Uterus (tissue), 4 donors: ENCODE results near the gene FBXO7. TPM values are rescaled to one million over a fixed set of nuclear protein-coding genes. Genes with fewer than 3 reads are reported as not detected.

Experiments used
- DNase-seq, 2 donors: peaks; one replicate each; pipeline ENCODE4 v3.0.0-alpha.2; 2019 to 2020
- H3K27ac ChIP-seq, 2 donors: fragments of 200-600 bp; sonication (generic); 1 replicate in 1 of 2; 2 replicates in 1 of 2; pipeline ENCODE4 v1.5.1; 2016 to 2018
- H3K27me3 ChIP-seq, 2 donors: fragments of 200-600 bp; sonication (generic); one replicate each; pipeline ENCODE4 v1.5.1; 2018 to 2019; ENCODE audit warnings: control low read depth in 1 of 2
- H3K36me3 ChIP-seq, 2 donors: fragments of 200-600 bp; sonication (generic); one replicate each; pipeline ENCODE4 v1.5.1; 2019; ENCODE audit warnings: control low read depth in 1 of 2
- H3K4me1 ChIP-seq, 2 donors: fragments of 200-600 bp; sonication (generic); one replicate each; pipeline ENCODE4 v1.5.1; 2018 to 2019; ENCODE audit warnings: control low read depth in 1 of 2
- H3K4me3 ChIP-seq, 2 donors: fragments of 200-600 bp; sonication (generic); 1 replicate in 1 of 2; 2 replicates in 1 of 2; pipeline ENCODE4 v1.5.1; 2018 to 2019; ENCODE audit warnings: mild to moderate bottlenecking in 1 of 2
- H3K9me3 ChIP-seq, 2 donors: fragments of 200-600 bp; sonication (generic); one replicate each; pipeline ENCODE4 v1.5.1; 2019; ENCODE audit warnings: control low read depth in 1 of 2
- CTCF ChIP-seq, 4 experiments: fragments of 200-600 bp in 2 of 4; fragments of 450-650 bp in 2 of 4; sonication (generic) in 2 of 4; IDR thresholded peaks; one replicate each; pipeline ENCODE4 v1.5.1; 2016 to 2019; ENCODE audit warnings: antibody characterized with exemption in 4 of 4, mild to moderate bottlenecking in 2 of 4, moderate library complexity in 1 of 4
- POLR2A ChIP-seq, 2 donors: fragments of 450-650 bp; IDR thresholded peaks; one replicate each; pipeline ENCODE4 v1.6.1; 2016; ENCODE audit warnings: antibody characterized with exemption in 2 of 2, mild to moderate bottlenecking in 1 of 2, moderate library complexity in 1 of 2
- intact Hi-C: fragments of 100-400 bp; cut with DNase I; formaldehyde crosslinking; loops from one replicate; pipeline ENCODE4 v1.15.1; 2023; ENCODE audit warnings: low total_unique reads
- total RNA-seq, 4 donors: library from RNA; depleted of rRNA in 3 of 4; stranded (reverse); fragments of >200 nt in 3 of 4; gene quantifications; one replicate each; pipeline versions ENCODE4 v1.1.0 to v1.2.4, GENCODE V29; 2014 to 2023
- donor health status: DM: yes; HTN: yes; CAD: no.

The FBXO7 gene
- total RNA-seq, 4 donors from 2014 or later, result 78.2 to 90.2 (median 80.0) TPM

DNA sequence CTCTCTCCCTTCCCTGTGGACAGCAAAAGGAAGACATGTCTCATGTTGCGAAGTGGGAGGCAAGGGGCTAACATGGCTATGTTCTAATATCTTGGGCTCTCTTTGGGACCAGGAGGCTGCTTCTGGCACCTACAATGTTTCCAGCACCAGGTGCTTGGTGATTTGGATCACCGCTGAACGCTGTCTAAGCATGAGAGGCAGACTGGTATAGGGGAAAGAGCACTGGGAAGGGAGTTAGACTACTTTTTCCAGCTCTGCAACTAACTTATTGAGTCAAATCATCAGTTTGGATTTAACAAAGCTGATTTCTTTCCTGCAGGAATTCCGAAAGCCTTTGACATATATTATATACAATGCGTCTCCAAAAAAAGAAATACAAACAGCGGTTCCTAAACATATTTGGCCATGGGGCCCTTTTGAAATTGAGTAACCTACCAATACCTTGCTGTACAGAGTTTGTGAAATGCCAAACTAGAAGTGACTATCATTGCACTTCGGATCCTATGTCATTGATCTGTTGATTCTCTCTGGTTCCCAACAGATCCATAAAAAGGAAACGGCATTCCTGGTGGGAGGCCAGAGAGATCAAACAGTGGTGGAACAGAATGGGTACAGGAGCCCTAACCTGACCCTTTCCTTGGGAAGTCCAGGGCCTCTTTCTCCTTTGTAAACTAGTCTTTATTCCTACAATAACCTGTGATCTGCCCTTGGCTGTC, 37.8 kb downstream of the FBXO7 start:
- Histone ChIP-seq H3K4me3 (no peak overlapping the region), H3K36me3 (no peaks in the 10 kb centered on the region), H3K9me3 (no peaks in the 10 kb centered on the region), H3K4me1 (no peaks in the 10 kb centered on the region), H3K27ac (no peak overlapping the region), H3K27me3 (no peaks in the 10 kb centered on the region)
- intact Hi-C loops, result no loop called here
- TF ChIP-seq CTCF (IDR thresholded peaks at IDR 0.05) (no peak), POLR2A (IDR thresholded peaks at IDR 0.05) (no peak)
- DNase-seq, result no peak

DNA sequence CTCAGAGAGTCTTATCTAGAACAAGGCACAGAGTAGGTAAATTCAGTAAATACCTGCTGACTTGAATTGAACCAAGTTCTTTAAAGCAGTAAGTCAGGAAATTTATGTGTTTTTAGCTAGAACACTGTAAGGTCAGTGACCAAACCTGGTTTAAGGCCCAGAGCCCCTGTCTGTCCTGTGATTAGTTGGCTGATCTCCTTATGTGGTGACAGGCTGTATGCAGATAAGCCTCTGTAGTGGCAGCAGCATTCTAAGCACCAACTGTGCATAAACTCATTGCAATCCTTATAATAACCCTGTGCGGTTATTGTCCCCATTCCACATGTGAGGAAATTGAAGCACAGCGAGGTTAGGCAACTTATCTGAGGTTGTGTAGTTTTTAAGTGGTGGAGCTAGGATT, 40.5 kb downstream of the FBXO7 start:
- intact Hi-C loops, result no loop called here
- no peaks in the 10 kb centered on the region for H3K36me3 ChIP-seq
- no peak for TF ChIP-seq POLR2A (IDR thresholded peaks at IDR 0.05)
- no peak for TF ChIP-seq CTCF (IDR thresholded peaks at IDR 0.05)
- no peaks in the 10 kb centered on the region for H3K27me3 ChIP-seq
- DNase-seq, result no peak
- no peak overlapping the region for H3K27ac ChIP-seq
- H3K9me3 ChIP-seq, result no peaks in the 10 kb centered on the region
- H3K4me3 ChIP-seq, result no peak overlapping the region
- H3K4me1 ChIP-seq, result no peaks in the 10 kb centered on the region

GRCh38 chr22:32517488-32517887, 42.9 kb downstream of the FBXO7 start:
- Histone ChIP-seq H3K9me3 (no peaks in the 10 kb centered on the region), H3K4me1 (no peaks in the 10 kb centered on the region), H3K4me3 (no peak overlapping the region), H3K27ac (no peak overlapping the region), H3K27me3 (no peaks in the 10 kb centered on the region), H3K36me3 (no peaks in the 10 kb centered on the region)
- intact Hi-C loops, result no loop called here
- TF ChIP-seq POLR2A (IDR thresholded peaks at IDR 0.05), result no peak
- no peak for DNase-seq

DNA sequence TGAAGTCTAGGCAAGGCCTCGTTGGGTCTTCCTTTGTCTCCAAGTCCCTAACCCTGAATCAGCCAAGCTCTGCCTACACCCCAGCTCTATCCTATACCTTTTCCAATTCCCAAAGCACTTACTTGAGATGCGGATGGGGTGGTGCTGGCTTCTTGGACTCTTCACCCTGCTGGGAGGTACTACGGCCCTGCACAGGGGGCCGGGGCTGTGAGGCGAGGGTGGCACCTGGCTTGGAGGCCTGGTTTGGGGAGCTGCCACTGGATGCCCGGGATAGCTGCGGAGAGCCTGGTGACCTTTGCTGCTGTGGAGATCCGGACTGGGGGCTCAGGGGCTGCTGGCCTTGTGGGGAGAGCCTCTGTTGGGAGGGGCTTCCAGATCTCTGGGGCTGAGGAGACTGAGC, 43.3 kb downstream of the FBXO7 start:
- Histone ChIP-seq H3K4me3 (no peak overlapping the region), H3K27ac (no peak overlapping the region), H3K4me1 (no peaks in the 10 kb centered on the region), H3K36me3 (no peaks in the 10 kb centered on the region), H3K27me3 (no peaks in the 10 kb centered on the region), H3K9me3 (no peaks in the 10 kb centered on the region)
- intact Hi-C loops, result no loop called here
- DNase-seq, result no peak
- TF ChIP-seq POLR2A (IDR thresholded peaks at IDR 0.05), result no peak
- no peak for TF ChIP-seq CTCF (IDR thresholded peaks at IDR 0.05)

- Histone ChIP-seq H3K27me3 (no peaks in the 10 kb centered on the region), H3K27ac (no peak overlapping the region), H3K4me1 (no peaks in the 10 kb centered on the region), H3K9me3 (no peaks in the 10 kb centered on the region), H3K36me3 (no peaks in the 10 kb centered on the region), H3K4me3 (no peak overlapping the region)
- no peak for DNase-seq
- TF ChIP-seq POLR2A (IDR thresholded peaks at IDR 0.05), result no peak
- intact Hi-C loops, result no loop called here
Observed at GRCh38 chr22:32518381-32518780, 43.8 kb downstream of the FBXO7 start.

DNA sequence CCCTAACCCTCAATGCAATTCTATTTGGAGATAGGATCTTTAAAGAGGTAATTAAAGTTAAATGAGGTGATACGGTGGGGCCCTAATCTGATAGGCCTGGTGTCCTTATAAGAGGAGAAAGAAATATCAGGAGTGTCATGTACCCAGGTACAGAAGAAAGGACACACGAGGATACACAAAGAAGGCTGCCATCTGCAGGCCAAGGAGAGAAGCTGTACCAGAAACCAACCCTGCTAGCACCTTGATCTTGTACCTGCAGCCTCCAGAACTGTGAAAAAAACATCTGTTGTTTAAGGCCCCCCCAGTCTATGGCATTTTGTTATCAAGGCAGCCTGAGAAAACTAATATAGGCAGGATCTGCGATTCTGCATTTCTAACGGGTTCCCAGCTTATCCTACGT, 44.2 kb downstream of the FBXO7 start:
- no peaks in the 10 kb centered on the region for H3K27me3 ChIP-seq
- no peak overlapping the region for H3K27ac ChIP-seq
- no peaks in the 10 kb centered on the region for H3K4me1 ChIP-seq
- TF ChIP-seq POLR2A (IDR thresholded peaks at IDR 0.05) (no peak), CTCF (IDR thresholded peaks at IDR 0.05) (no peak)
- no peak for DNase-seq
- no peaks in the 10 kb centered on the region for H3K36me3 ChIP-seq
- H3K4me3 ChIP-seq, result no peak overlapping the region
- intact Hi-C loops, result no loop called here
- no peaks in the 10 kb centered on the region for H3K9me3 ChIP-seq
